ENCODE data around the gene DZIP1. TPM values are rescaled to one million over a fixed set of nuclear protein-coding genes. Genes with fewer than 3 reads are reported as not detected.

DZIP1 gene
- total and polyA plus RNA-seq, 2 of the 8 experiments (the other 6 are each of a cell fraction or from before 2014, with no cell fraction given), result 7.6 to 24.6 TPM

GRCh38 chr13:95620825-95621498 is 23.5 kb downstream of the DZIP1 start (continued):
- no peak for TF ChIP-seq E2F6 (IDR thresholded peaks at IDR 0.05)

Measured in H1 (cell line).